T-helper 2 cell (primary cell): ENCODE measurements around the gene ZEB2.

Experiments
- DNase-seq, 5 experiments: peaks; one replicate each; pipeline versions ENCODE4 v3.0.0 to v3.0.0-alpha.2; 2012 to 2022
- total RNA-seq, 2 donors: gene quantifications; one replicate each; lab custom pipeline; 2026; lab: John Stamatoyannopoulos, UW

ZEB2 gene
- 13.2 to 21.2 reads per million in 2 donors for total RNA-seq

GRCh38 chr2:144519934-144520731, at the start of gene ZEB2:
Gene ZEB2, minus strand, starts transcription at chr2:144520119. Its CDS starts 2,769 bp downstream, at chr2:144517350.
- peak in 2 of 5 experiments; percentile 52 to 81 for DNase-seq

- DNase-seq: no peak
These were observed 47.8 kb upstream of the ZEB2 start for GRCh38 chr2:144567745-144568144.

- DNase-seq: no peak
These were observed 46.5 kb upstream of the ZEB2 start for GRCh38 chr2:144566448-144566847.

- DNase-seq: no peak
These were observed 40.3 kb upstream of the ZEB2 start for GRCh38 chr2:144560251-144560650.

- DNase-seq: no peak
These were observed 39.8 kb upstream of the ZEB2 start for GRCh38 chr2:144559681-144560080.

GRCh38 chr2:144559242-144559641, 39.3 kb upstream of the ZEB2 start:
- DNase-seq: no peak

- no peak for DNase-seq
These were observed 34.7 kb upstream of the ZEB2 start for GRCh38 chr2:144554492-144555210.

GRCh38 chr2:144553379-144553778, 33.5 kb upstream of the ZEB2 start:
- DNase-seq: peak in 1 of 5 experiments; percentile 80

- no peak for DNase-seq
These were observed 32.9 kb upstream of the ZEB2 start for GRCh38 chr2:144552821-144553220.

GRCh38 chr2:144550911-144551310, 31.0 kb upstream of the ZEB2 start:
- DNase-seq: no peak

GRCh38 chr2:144550084-144550483, 30.2 kb upstream of the ZEB2 start:
- no peak for DNase-seq

GRCh38 chr2:144548532-144549191, 28.7 kb upstream of the ZEB2 start:
- peak in 2 of 5 experiments; percentile 49 to 76 for DNase-seq

- DNase-seq: no peak
These were observed 28.2 kb upstream of the ZEB2 start for GRCh38 chr2:144548088-144548487.

GRCh38 chr2:144547494-144547893, 27.6 kb upstream of the ZEB2 start:
- DNase-seq: no peak

- no peak for DNase-seq
These were observed 27.0 kb upstream of the ZEB2 start for GRCh38 chr2:144546933-144547332.

GRCh38 chr2:144545787-144546186, 25.9 kb upstream of the ZEB2 start:
- DNase-seq: no peak

GRCh38 chr2:144544053-144544452, 24.1 kb upstream of the ZEB2 start:
- DNase-seq: no peak

- DNase-seq: no peak
These were observed 21.5 kb upstream of the ZEB2 start for GRCh38 chr2:144541396-144541795.

GRCh38 chr2:144539289-144539782, 19.4 kb upstream of the ZEB2 start:
- DNase-seq: no peak

- DNase-seq: no peak
These were observed 15.4 kb upstream of the ZEB2 start for GRCh38 chr2:144535300-144535699.

- DNase-seq: no peak
These were observed 13.3 kb upstream of the ZEB2 start for GRCh38 chr2:144533221-144533620.

- no peak for DNase-seq
These were observed 10.7 kb upstream of the ZEB2 start for GRCh38 chr2:144530596-144530995.

- no peak for DNase-seq
These were observed 9.9 kb upstream of the ZEB2 start for GRCh38 chr2:144529841-144530240.
